B cell (primary cell): ENCODE data around the gene CALML6. TPM values are rescaled to one million over a fixed set of nuclear protein-coding genes. Genes with fewer than 3 reads are reported as not detected.

ENCODE experiments used
- ATAC-seq: fragments of 200-7000 bp; cut with Tn5 transposase; one replicate; pipeline ENCODE4 v1.10.0; 2021; ENCODE audit warnings: low read depth, mild to moderate bottlenecking, moderate number of reproducible peaks, moderate library complexity
- CTCF ChIA-PET: fragments of 350-600 bp; sonication (Branson Sonifier 250); formaldehyde crosslinking; loops from one replicate; lab custom pipeline; 2021; ENCODE audit warnings: antibody characterized with exemption, inconsistent platforms; lab: Charles Lee
- POLR2A ChIA-PET: fragments of 350-600 bp; sonication (Branson Sonifier 250); formaldehyde crosslinking; loops from one replicate; lab custom pipeline; 2021; ENCODE audit warnings: antibody characterized with exemption; lab: Charles Lee
- DNase-seq: peaks from one replicate; pipeline ENCODE4 v3.0.0; 2013
- H2AFZ ChIP-seq: 2 replicates; pipeline ENCODE4 v1.6.1; 2012; ENCODE audit warnings: mild to moderate bottlenecking, low read depth, low read length; ENCODE audit not compliant: insufficient read depth, poor library complexity, severe bottlenecking
- H3K27ac ChIP-seq, 2 donors: 1 replicate in 1 of 2; 2 replicates in 1 of 2; pipeline ENCODE4 v1.5.1; 2012 to 2013; ENCODE audit warnings: low read length in 2 of 2, mild to moderate bottlenecking in 2 of 2, moderate library complexity in 1 of 2
- H3K27me3 ChIP-seq, 4 experiments: fragments of 200-600 bp in 1 of 4; sonication (generic) in 1 of 4; replicated peaks in 1 of 4; 1 replicate in 2 of 4; 2 replicates in 2 of 4; pipeline versions ENCODE4 v1.6.1 to v1.7.0; 2013 to 2016; ENCODE audit warnings: low read length in 3 of 4, mild to moderate bottlenecking in 2 of 4, mixed read lengths in 1 of 4, moderate library complexity in 1 of 4; ENCODE audit not compliant: insufficient read depth in 4 of 4, control insufficient read depth in 3 of 4; ENCODE audit errors: control extremely low read depth in 1 of 4
- H3K36me3 ChIP-seq, 2 experiments: replicated peaks in 1 of 2; 1 replicate in 1 of 2; 2 replicates in 1 of 2; pipeline versions ENCODE4 v1.6.1 to v1.7.1; 2013; ENCODE audit warnings: low read length in 1 of 2; ENCODE audit not compliant: insufficient read depth in 2 of 2, control insufficient read depth in 1 of 2; ENCODE audit errors: control extremely low read depth in 1 of 2, extremely low read depth in 1 of 2
- H3K4me1 ChIP-seq, 2 donors: fragments of 200-600 bp in 1 of 2; sonication (generic) in 1 of 2; 1 replicate in 1 of 2; 2 replicates in 1 of 2; pipeline versions ENCODE4 v1.5.1 to v1.6.1; 2013 to 2017; ENCODE audit warnings: low read length in 2 of 2; ENCODE audit not compliant: control insufficient read depth in 2 of 2, insufficient read depth in 2 of 2
- H3K4me2 ChIP-seq: replicated peaks from 2 replicates; pipeline ENCODE3; 2012; ENCODE audit warnings: mild to moderate bottlenecking, low read depth, low read length; ENCODE audit not compliant: poor library complexity, severe bottlenecking
- H3K4me3 ChIP-seq, 5 experiments: fragments of 200-600 bp in 1 of 5; sonication (generic) in 1 of 5; 1 replicate in 3 of 5; 2 replicates in 2 of 5; pipeline versions ENCODE4 v1.5.1 to v1.7.0; 2011 to 2016; ENCODE audit warnings: low read length in 4 of 5, mild to moderate bottlenecking in 4 of 5, low read depth in 2 of 5, control low read depth in 1 of 5, moderate library complexity in 1 of 5; ENCODE audit not compliant: insufficient read depth in 1 of 5; ENCODE audit errors: control extremely low read depth in 1 of 5, extremely low read depth in 1 of 5
- H3K79me2 ChIP-seq: fragments of 200-600 bp; sonication (generic); one replicate; pipeline ENCODE4 v1.6.0; 2016; ENCODE audit warnings: low read length; ENCODE audit not compliant: control insufficient read depth, insufficient read depth
- H3K9ac ChIP-seq: fragments of 200-600 bp; sonication (generic); 2 replicates; pipeline ENCODE4 v1.6.1; 2017; ENCODE audit warnings: mild to moderate bottlenecking, low read length, moderate library complexity
- H3K9me3 ChIP-seq, 3 donors: one replicate each; pipeline versions ENCODE4 v1.6.1 to v1.7.1; 2013; ENCODE audit warnings: low read length in 2 of 3; ENCODE audit not compliant: control insufficient read depth in 2 of 3, insufficient read depth in 1 of 3; ENCODE audit errors: control extremely low read depth in 1 of 3
- H4K20me1 ChIP-seq: 2 replicates; pipeline ENCODE4 v1.6.0; 2012; ENCODE audit warnings: mild to moderate bottlenecking, low read length; ENCODE audit not compliant: insufficient read depth, control insufficient read depth, poor library complexity, severe bottlenecking
- H3K27ac Mint-ChIP-seq: one replicate; pipeline ENCODE4 v1.8.0; 2021; ENCODE audit warnings: mixed read lengths
- H3K27me3 Mint-ChIP-seq: one replicate; pipeline ENCODE4 v1.8.0; 2021; ENCODE audit warnings: mixed read lengths
- H3K4me1 Mint-ChIP-seq: one replicate; pipeline ENCODE4 v1.8.0; 2021; ENCODE audit warnings: mixed read lengths
- H3K4me3 Mint-ChIP-seq: one replicate; pipeline ENCODE4 v1.8.0; 2021; ENCODE audit warnings: mixed read lengths
- H3K9me3 Mint-ChIP-seq: one replicate; pipeline ENCODE4 v1.8.0; 2022; ENCODE audit warnings: mixed read lengths; ENCODE audit not compliant: insufficient read depth
- CTCF ChIP-seq: fragments of 200-600 bp; IDR thresholded peaks from one replicate; pipeline ENCODE4 v1.8.0; 2022; ENCODE audit warnings: antibody characterized with exemption, mild to moderate bottlenecking
- EZH2 ChIP-seq: IDR thresholded peaks from 2 replicates; pipeline ENCODE4 v1.6.1; 2012; ENCODE audit warnings: borderline replicate concordance, low read depth, mild to moderate bottlenecking, moderate library complexity, low read length; ENCODE audit not compliant: insufficient read depth, poor library complexity, severe bottlenecking
- WGBS: methylation state at CpG from one replicate; pipeline ENCODE4 v1.1.5; 2013; ENCODE audit warnings: missing lambda C conversion rate; ENCODE audit not compliant: insufficient coverage; 5-methylcytosine and 5-hydroxymethylcytosine counted together
- intact Hi-C: fragments of 100-400 bp; cut with micrococcal nuclease; formaldehyde crosslinking; loops from one replicate; pipeline ENCODE4 v1.10.0; 2022
- polyA plus RNA-seq: library from polyadenylated mRNA; depleted of rRNA; stranded (reverse); fragments of >200 nt; gene quantifications from 2 replicates; pipeline ENCODE4 v1.2.3, GENCODE V29; 2012
- total RNA-seq, 2 donors: library from RNA; stranded (reverse); fragments of 120-200 nt in 1 of 2; gene quantifications; 1 replicate in 1 of 2; 2 replicates in 1 of 2; pipeline versions ENCODE4 v1.2.3 to v1.2.4, GENCODE V29; 2013 to 2022

Gene CALML6
- total and polyA plus RNA-seq, 2 donors (not counting 1 experiment from before 2014, with no cell fraction given) = 0.64 to 2.0 TPM

DNA sequence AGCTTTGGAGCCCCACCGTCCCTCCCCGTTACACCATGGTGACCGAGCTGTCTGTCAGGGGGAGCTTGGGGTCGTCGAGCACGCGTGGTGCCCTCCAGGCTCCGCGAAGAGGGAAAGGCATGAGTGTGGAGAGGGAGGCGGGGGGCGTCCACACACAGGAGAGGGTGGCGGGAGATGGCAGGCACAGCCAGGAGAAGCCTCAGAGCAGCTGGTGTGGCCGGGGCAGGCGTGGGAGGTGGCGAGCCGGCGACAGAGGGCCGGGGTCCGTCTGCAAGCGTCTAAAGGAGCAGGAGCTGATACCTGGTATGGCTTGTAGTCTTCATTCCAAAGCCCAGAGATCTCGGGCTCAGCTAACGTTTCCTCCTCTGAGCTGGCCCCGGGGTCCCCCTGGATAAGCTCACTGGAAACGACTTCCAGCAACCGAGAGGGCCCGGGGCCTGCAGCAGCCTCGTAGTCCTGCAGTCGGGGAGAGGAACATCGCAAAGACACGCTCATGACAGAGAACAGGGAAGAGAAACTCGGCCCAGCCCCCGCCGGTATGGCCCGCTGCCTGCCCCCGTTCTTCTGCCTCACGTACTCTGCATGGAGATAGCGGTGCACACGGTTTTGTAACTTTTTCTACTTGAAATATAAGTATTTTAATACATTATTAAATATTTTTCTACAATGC, 51.1 kb downstream of the CALML6 start:
- Mint-ChIP-seq H3K4me1 (no peaks in the 10 kb centered on the region), H3K27ac (no peak overlapping the region), H3K4me3 (no peak overlapping the region), H3K9me3 (no peaks in the 10 kb centered on the region), H3K27me3 (peaks cover 12% of the 10 kb centered on the region)
- Histone ChIP-seq H3K9me3 (peaks cover 0 to 16% (median 0%) of the 10 kb centered on the region in 3 donors), H3K36me3 (no peaks in the 10 kb centered on the region), H3K27ac (no peak overlapping the region), H3K4me2 (no peak overlapping the region), H3K4me1 (no peaks in the 10 kb centered on the region), H3K79me2 (no peaks in the 10 kb centered on the region), H2AFZ (no peak overlapping the region), H3K27me3 (peaks cover 0 to 4% (median 0%) of the 10 kb centered on the region in 4 experiments), H4K20me1 (no peaks in the 10 kb centered on the region), H3K9ac (no peak overlapping the region), H3K4me3 (no peak overlapping the region)
- ChIA-PET POLR2A (no interaction called here), CTCF (no interaction called here)
- intact Hi-C loops = no loop called here
- 77% methylated on average over 30 of the region's 38 CpGs for WGBS
- TF ChIP-seq EZH2 (no peak), CTCF (no peak)
- no peak for DNase-seq
- ATAC-seq = no peak

Other genes starting within 250 kb of the CALML6 start
- gene SLC35E2B, start 222.5 kb upstream of the CALML6 start, total RNA-seq = 107 and 111 TPM in 2 replicates
- 64.4 and 67.7 TPM in 2 replicates for gene SLC35E2B, start 222.5 kb upstream of the CALML6 start, polyA plus RNA-seq
- 82.1 and 88.3 TPM in 2 replicates for gene CDK11A, start 190.9 kb upstream of the CALML6 start, total RNA-seq
- gene CDK11A, start 190.9 kb upstream of the CALML6 start, polyA plus RNA-seq = 111 and 138 TPM in 2 replicates
- 179 and 184 TPM in 2 replicates for gene NADK, start 136.8 kb upstream of the CALML6 start, total RNA-seq
- 149 and 194 TPM in 2 replicates for gene NADK, start 136.8 kb upstream of the CALML6 start, polyA plus RNA-seq
- 249 and 291 TPM in 2 replicates for gene GNB1, start 24.2 kb upstream of the CALML6 start, total RNA-seq
- gene GNB1, start 24.2 kb upstream of the CALML6 start, polyA plus RNA-seq = 213 and 269 TPM in 2 replicates
- 0.69 and 0.78 TPM in 2 replicates for gene TMEM52, start 4.0 kb downstream of the CALML6 start, total RNA-seq
- gene TMEM52, start 4.0 kb downstream of the CALML6 start, polyA plus RNA-seq = 1.00 and 2.1 TPM in 2 replicates
- gene CFAP74, start 88.5 kb downstream of the CALML6 start, total RNA-seq = not detected in 2 replicates
- not detected in 2 replicates for gene CFAP74, start 88.5 kb downstream of the CALML6 start, polyA plus RNA-seq
- gene GABRD, start 104.1 kb downstream of the CALML6 start, total RNA-seq = not detected in 2 replicates
- not detected in 2 replicates for gene GABRD, start 104.1 kb downstream of the CALML6 start, polyA plus RNA-seq
- gene PRKCZ, start 135.2 kb downstream of the CALML6 start, total RNA-seq = 53.2 and 54.4 TPM in 2 replicates
- gene PRKCZ, start 135.2 kb downstream of the CALML6 start, polyA plus RNA-seq = 17.9 and 19.7 TPM in 2 replicates